NCI-H69 (cell line): ENCODE data around the gene NRG4.
"Not testable (repeated sequence)": the region's sequence is repeated elsewhere in the genome, so short reads cannot be mapped to it uniquely, and the experiment has no call there.

Experiments
- DNase-seq: peaks from one replicate; lab custom pipeline; 2025; lab: John Stamatoyannopoulos, UW

Gene NRG4

DNA sequence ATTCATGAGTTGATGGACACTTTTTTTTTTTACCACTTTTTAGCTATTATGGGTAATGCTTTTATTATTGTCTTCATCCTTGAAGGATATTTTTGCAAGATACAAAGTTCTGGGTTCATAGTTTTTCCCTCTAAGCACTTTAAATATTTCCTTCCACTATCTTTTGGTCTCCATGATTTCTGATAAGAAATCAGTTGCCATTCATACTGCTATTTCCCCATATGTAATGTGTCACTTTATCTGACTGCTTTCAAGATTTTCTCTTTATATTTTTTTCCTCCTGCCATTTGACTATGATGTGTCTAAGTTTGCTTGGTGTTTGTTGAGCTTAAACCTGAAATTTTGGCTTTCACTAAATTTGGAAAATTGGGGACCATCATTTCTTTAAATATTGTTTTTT, 19.3 kb downstream of the NRG4 start:
- DNase-seq = no peak

DNA sequence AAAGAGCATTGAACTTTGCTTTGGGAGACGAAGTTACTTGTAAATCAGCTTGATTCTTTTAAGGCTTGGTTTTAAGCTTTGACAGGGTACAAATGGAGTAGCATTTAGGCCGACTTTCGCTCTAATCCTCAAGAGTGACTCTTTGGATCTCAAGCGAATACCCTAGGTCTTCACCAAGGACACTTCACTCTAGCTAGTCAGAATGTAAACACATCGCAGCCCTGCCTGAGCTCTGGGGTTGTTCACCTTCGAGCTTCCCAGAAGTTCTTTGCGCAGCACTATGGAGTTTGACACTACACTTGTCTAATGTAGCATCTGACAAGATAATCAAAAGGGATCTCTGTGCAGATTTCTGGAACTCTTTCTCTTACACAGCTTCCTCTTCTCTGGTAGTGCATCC, 22.3 kb downstream of the NRG4 start:
- no peak for DNase-seq

DNA sequence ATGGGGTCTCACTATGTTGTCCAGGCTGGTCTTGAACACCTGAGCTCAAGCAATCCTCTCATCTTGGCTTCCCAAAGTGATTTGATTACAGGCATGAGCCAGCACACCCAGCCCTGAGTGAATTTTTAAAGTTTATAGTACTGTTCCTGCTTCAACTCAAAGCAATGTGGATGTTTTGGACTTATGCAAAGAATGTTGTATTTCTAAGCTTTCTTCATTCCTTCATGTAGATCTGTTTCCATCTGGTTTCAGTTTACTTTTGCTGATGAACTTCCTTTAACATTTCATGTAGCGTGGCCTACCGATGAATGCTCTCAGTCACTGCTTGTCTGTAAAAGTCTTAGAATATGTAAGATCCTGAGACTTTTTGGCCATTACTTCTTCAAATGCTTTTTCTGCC, 23.2 kb downstream of the NRG4 start:
- DNase-seq = no peak

DNA sequence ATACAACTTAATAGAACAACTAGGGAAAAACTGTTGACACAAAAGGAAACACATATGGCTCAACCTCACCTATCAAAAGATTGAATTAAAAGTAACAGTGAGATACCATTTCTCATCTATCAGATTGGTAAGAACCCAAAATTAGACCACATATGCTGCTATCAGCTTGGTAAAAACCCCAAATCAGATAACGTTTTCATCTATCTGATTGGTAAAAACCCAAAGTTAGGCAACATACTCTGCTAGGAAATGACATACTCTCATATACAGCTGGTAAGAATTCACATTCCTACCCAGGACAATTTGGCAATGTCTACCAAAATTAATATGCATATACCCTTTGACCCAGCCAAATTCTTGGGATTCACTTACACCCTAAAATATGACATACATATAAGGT, 26.3 kb downstream of the NRG4 start:
- DNase-seq = no peak

DNA sequence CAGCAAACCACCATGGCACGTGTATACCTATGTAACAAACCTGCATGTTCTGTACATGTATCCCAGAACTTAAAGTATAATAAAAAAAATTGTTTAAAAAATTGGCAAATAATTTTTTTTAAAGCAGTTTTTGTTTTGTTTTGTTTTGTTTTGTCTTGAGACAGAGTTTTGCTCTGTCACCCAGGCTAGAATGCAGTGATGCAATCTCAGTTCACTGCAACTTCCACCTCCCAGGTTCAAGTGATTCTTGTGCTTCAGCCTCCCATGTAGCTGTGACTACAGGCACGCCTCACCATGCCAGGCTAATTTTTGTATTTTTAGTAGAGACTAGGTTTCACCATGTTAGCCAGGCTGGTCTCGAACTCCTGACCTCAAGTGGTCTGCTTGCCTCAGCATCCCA, 27.5 kb downstream of the NRG4 start:
- DNase-seq = not testable (repeated sequence)

DNA sequence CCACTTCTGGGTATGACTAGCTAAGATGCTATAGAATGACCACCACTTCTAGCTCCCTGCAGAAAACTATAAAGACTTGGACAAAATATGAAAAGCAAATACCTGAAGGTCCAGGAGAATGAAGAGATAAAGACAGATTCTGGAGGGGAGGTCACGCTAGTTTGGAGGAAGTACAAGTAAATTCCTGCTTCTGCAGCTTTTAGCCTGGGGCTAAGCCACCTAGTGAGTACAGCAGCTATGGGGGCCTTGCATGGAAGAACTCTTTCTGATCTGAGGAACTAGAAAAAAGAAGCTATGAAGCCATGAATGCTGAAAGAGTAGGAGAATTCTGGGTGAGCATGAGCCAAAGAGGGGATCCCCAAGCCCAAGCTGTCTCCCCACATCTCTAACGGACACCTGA, 29.8 kb downstream of the NRG4 start:
- DNase-seq = no peak

DNA sequence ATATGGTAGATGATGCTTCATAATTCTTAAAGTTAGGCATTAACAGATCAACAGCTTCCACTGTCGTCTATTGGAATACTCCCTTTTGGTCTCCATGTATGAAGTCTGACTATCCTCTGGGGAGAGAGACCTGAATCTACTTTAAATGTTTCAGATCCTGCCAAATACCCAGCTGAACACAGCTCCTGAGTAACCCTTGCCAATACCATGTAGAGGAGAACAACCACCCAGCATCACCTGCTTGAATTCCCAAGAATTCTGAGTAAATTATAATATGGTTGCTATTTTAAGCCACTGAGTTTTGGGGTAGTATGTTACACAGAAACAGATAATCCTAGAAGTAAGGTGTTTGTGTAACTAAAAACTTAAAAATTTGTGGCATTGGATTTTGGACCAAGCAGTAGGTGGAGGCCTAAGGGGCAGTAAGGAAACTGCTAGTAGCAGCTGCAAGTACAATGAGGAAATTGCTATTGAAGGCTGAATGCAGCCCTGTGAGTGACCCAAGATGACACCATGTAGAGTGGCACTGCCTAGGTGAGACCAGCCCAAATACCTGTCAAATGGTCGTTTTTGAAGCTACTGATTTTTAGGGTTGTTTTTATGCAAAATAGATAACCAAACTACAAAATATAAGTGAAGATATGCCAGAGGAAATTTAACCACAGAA, 30.9 kb downstream of the NRG4 start:
- no peak for DNase-seq

DNA sequence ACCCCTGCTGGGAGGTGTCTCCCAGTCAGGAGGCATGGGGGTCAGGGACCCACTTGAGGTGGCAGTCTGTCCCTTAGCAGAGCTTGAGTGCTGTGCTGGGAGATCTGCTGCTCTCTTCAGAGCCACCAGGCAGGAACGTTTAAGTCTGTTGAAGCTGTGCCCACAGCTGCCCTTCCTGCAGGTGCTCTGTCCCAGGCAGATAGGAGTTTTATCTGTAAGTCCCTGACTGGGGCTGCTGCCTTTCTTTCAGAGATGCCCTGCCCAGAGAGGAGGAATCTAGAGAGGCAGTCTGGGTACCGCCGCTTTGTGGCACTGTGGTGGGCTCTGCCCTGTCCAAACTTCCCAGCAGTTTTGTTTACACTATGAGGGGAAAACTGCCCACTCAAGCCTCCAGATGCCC, 35.5 kb downstream of the NRG4 start:
- DNase-seq = not testable (repeated sequence)

DNA sequence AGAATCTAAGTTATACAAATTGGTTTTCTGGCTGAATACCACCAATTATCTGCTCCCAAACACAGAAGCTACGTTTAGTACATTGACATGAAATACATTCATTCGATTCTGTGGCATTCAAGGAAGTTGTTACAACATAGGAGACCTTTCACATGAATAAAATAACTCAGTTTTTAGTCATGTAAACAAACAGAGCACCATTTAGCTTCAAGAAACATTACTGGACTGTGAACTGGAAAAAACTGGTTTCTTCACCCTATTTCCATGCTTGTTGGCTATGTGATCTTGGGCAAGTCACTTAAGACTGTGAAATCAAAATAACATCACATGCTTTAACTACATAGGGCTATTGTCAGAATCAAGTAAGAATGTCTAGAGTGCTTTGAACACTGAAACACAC, 46.2 kb downstream of the NRG4 start:
- DNase-seq = no peak

DNA sequence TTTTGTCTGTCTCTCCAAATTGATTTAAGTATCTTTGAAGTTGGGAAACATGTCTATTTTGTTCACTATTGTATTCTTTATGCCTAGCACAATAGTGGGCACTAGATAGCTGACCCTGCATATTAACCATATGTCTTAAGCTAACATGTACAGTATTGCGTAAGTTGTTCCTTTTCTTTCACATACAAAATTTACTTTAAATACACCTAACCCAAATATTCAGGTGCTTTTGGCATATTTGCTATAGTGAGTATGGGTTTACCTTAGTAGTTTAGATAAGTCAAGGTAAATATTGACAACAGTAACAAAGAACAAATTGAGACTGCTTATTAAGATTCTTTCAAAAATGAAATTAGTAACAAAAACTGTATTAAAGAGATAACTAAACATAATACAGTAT, 50.9 kb downstream of the NRG4 start:
- DNase-seq = peak; percentile 33

DNA sequence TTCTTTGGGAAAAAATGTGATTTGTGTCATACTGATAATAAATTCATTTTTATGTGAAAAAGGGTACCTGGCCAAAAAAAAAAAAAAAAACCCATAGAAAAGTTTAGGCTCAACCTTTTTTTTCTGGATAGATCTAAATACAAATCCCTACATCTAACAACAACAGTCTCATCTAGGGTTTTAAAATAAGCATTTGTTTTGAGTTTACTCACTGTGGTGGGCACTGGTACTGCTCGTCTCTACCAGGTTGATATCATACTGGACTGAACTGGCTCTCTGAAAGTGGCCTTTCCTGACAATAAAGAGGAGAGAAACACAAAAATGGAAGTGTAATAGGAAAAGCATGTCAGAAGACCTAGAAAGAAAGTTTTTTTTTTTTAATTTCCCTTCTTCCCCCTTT, 56.5 kb downstream of the NRG4 start:
- no peak for DNase-seq

DNA sequence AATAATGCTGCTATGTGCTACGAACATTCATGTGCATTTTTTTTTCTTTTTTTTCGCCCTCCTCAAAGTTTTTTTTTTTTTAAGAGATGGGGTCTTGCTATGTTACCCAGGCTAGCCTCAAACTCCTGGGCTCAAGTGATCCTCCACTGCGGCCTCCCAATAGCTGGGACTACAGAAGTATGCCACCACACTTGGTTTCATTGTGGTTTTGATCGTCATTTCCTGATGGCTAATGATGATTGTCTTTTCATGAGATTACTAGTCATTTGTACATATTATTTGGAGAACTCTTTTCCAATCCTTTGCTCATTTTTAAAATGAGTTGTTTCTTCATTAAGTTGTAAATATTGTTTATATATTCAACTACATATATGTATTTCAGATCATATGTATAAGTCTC, 59.7 kb downstream of the NRG4 start:
- no peak for DNase-seq

DNA sequence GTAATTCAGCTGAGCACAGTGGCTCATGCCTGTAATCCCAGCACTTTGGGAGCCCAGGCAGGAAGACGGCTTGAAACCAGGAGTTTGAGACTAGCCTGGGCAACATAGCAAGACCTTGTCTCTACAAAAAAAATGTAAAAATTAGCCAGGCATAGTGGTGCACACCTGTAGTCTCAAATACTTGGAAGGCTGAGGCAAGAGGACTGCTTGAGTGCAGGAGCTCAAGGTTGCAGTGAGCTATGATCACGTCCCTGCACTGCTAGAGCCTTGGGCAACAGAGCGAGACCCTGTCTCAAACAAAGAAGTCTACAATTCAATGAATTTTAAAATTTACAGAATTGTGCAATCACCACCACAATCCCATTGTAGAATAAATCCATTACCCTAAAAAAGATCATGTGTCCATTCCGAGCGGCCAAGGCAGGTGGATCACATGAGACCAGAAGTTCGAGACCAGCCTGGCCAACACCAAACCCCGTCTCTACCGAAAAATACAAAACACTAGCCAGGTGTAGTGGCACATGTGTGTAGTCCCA, 63.4 kb downstream of the NRG4 start:
- DNase-seq = no peak

DNA sequence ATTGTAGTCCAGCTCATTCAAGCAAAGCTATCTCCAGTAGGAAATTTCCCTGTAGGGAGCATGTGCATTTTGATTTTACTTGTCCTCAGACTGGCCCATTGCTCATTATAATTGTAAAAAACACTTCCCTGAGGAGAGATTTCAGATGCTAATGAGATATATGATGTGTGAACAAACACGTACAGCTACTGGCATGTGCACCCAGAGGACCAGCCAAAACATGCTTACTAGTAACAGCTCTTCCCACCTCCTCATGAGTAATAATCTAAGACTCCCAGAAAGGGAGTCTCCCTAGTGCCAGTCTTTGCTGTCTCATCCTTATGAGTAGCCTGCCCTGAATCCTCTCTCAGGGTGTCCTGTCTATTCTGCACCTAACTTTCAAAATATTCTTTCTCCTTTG, 65.1 kb downstream of the NRG4 start:
- DNase-seq = no peak

DNA sequence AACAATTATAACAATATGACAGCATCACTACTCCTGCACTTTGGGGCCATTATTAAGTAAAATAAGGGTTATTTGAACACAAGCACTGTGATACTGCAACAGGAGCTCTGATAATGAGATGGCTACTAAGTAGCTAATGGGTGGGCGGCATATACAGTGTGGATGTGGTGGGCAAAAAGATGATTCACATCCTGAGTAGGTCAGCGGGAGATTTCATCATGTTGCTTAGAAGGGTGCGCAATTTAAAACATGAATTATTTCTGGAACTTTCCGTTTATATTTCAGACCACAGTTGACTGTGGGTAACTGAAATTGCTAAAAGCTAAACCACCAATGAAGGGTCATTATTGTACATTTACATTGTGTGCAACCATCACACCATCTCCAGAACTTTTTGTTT, 66.3 kb downstream of the NRG4 start:
- DNase-seq = no peak

DNA sequence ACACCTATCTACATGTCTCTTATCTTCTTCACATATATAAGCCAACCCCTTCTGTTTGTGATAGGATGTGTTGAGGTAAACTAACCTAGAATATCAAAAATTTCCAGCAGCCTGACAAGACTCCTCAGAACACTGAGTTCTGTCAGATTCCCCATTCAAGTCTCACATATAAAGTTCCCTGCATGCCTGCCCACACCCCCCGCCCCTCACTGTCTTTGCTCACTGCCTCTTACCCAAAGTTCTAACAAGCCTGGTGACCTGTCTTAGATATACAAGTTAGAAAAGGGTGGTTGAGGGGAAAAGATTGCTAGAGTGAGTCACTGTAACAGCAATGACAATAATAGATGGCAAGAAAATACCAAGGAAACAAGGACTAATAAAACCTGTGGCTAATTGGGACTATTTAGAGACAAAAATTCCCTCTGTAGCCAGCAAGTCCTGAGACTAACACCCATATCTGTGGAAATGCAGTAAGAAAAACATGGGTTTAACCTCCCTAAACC, 68.5 kb downstream of the NRG4 start:
- no peak for DNase-seq

DNA sequence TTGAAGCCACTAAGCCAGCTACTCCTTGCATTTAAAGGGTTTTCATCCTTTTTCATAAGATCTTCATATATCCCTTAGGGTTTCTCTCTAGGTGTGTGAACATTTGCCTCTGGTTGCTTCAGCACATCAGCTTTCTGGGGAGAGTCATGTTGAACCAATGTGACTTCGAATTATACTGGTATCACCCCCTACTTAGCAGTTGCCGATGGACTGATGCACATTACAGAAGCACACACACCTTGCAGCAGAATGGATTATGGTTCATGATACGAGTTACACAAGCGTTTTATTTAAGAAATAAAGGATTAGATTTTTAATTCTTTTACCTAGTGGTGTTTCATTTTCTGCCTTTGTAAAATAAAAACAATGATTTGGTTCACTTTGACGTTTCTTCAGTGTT, 69.0 kb downstream of the NRG4 start:
- no peak for DNase-seq

DNA sequence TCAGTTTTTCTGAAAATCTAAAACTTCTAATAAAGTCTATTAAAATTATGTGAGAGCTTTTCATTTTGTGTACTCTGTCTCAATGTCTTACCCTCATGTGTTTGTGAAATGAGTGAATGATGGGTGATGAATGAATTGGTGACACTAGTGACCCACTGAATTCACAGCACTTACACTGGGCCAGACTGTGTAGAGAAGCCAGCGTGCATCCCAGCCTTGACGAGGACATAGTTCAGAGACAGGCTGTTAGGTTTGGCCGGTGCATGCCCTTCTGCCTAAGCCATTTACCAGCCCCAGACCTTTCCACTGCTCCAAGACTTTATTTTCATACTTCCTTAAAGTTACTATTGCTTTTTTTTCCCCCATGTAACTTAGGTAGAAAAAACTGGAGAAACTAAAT, 69.8 kb downstream of the NRG4 start:
- DNase-seq = no peak

DNA sequence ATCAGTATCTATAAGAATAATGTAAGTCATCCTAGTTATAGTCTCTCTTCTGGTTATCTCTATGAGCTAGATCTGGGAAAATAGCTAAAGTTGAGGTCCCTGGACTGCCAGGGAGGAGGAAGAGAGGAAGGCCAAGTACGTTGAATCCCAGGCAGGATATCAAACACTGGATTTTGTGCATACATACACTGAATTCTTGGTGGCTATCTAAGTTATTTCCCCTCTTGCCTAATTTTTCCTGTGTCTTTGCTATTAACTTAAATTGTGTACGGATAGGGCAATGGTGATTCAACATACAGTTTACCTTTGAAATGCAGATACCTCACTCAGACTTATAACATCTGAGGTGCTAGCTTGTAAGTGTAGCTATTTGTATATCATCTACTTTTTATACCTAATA, 81.4 kb downstream of the NRG4 start:
- DNase-seq = no peak

DNA sequence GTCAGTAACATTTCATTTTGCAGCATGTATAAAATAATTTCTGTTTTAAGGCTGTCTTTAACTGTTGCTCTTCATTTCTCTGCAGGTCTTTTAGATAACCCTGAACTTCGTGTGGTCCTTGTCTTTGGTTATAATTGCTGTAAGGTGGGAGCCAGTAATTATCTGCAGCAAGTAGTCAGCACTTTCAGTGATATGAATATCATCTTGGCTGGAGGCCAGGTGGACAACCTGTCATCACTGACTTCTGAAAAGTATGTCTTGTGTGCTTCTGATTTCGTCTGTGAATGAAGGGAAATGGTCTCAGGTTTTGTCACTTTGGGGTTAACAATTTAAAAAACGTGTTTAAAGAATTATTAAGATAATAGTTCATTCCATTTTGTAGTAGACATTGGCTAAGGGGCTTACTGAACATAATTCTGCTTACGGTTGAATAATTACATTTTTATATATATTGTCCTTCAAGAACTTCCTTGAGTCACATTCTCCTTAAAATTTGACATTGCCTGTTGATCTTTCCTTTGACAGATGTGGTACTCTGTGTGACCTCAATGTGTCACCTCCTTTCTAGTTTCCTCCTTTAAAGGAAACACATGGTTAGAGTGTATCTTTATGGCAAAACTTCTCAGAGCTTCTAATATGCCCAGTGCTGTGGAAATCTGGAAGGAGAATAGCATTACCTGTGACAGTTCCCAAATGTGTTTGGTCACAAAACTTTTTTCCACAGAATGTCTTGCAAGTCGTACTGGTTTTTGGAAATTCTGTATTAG, 82.2 kb downstream of the NRG4 start:
- peak; percentile 70 for DNase-seq

DNA sequence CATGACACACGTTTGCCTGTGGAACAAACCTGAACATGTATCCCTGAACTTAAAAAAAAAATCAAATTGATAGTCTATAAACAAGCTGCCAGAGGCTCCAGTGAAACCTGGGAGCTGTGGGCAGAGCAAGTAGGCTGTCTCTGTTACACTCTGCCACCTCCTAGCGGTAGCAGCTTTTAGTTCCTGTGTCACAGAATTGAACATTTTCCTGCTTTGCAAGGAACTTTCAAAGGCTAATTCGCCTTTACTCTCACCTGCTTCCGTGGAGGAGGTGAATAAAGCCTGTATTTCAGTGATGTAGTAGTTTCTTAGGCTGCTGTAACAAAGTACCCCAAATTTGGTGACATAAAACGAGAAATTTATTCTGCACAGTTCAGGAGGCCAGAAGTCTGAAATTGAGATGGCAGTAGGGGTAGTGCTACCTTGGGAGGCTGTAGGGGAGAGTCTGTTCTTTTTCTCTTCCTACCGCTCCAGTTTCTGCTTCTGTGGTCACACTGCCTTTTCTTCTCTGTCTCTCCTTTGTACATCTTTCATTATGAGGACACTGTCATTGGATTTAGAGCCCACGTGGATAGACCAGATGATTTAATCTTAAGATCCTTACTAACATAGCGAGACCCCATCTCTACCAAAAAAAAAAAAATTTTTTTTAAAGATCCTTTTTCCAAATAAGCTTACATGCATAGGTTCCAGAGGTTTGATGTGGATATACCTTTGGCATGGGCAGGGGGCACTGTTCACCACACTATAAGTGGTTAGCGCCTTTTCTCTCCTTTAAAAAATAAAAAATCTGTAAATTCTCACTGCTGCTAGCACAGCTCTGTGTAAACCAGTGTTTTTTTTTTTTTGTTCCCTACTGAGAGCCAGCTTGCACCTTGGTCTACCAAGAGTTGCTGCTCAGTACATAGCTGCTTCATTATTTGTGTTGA, 83.3 kb downstream of the NRG4 start:
- DNase-seq = peak; percentile 5

DNA sequence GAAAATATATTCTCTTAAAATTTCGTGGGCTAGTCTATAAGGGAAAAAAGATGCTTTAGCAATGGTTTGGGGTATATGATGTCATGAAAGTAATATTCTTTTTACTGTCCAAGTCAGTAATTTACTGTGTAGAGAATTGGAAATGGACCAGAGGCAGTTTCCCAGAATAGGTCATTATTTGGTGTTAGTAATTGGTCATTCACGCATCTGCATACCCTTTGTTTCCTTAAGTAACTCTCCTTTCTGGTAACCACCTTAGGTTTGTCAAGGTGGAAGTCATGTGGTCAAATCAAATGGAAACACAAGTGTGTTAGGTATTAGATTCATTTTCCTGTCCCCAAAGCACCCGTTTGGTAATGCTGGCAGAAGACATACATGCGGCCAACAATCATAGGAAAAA, 84.6 kb downstream of the NRG4 start:
- no peak for DNase-seq
